GM12878 (cell line): Measurements from ENCODE around the gene IPPK.

Source experiments
- CBFB ChIP-seq: IDR thresholded peaks from 2 replicates; pipeline ENCODE4 v1.6.1; 2016; ENCODE audit warnings: antibody characterized with exemption, low read depth
- CTCF ChIP-seq, 3 experiments: IDR thresholded peaks in 2 of 3; conservative IDR thresholded peaks in 1 of 3; 2 replicates each; pipeline ENCODE4 v1.5.1; 2011; ENCODE audit warnings: low read depth in 3 of 3, low read length in 3 of 3, mild to moderate bottlenecking in 3 of 3, control low read depth in 2 of 3, moderate library complexity in 2 of 3, inconsistent platforms in 1 of 3, mixed read lengths in 1 of 3; ENCODE audit not compliant: control insufficient read depth in 2 of 3, insufficient read depth in 1 of 3; ENCODE audit errors: extremely low read depth in 1 of 3
- EP300 ChIP-seq, 2 experiments: fragments of 150-350 bp in 1 of 2; IDR thresholded peaks; 2 replicates each; pipeline ENCODE4 v1.6.1; 2011 to 2012; ENCODE audit warnings: low read depth in 2 of 2, low read length in 2 of 2, borderline replicate concordance in 1 of 2, improper control_type of control experiment in 1 of 2, inconsistent platforms in 1 of 2; ENCODE audit not compliant: control insufficient read depth in 1 of 2
- EZH2 ChIP-seq: IDR thresholded peaks from 2 replicates; pipeline ENCODE4 v1.6.1; 2012; ENCODE audit warnings: low read depth, mild to moderate bottlenecking, control low read depth, inconsistent platforms, low read length, borderline replicate concordance; ENCODE audit not compliant: control insufficient read depth
- FOS ChIP-seq: IDR thresholded peaks from 3 replicates; pipeline ENCODE4 v1.6.1; 2011; ENCODE audit warnings: borderline replicate concordance; ENCODE audit not compliant: insufficient read length; ENCODE audit errors: extremely low read depth
- HDAC6 ChIP-seq: fragments of 200-600 bp; sonication (generic); IDR thresholded peaks from one replicate; pipeline ENCODE4 v1.8.0; 2017; ENCODE audit warnings: antibody characterized with exemption; ENCODE audit not compliant: unreplicated experiment
- JUND ChIP-seq: IDR thresholded peaks from 2 replicates; pipeline ENCODE4 v1.6.1; 2012; ENCODE audit warnings: low read depth, mild to moderate bottlenecking, low read length, improper control_type of control experiment, moderate library complexity
- MAX ChIP-seq: IDR thresholded peaks from 2 replicates; pipeline ENCODE4 v1.6.1; 2012; ENCODE audit warnings: low read depth, low read length, improper control_type of control experiment
- NR2C2 ChIP-seq: IDR thresholded peaks from 2 replicates; pipeline ENCODE4 v1.6.1; 2011; ENCODE audit warnings: borderline replicate concordance, low read depth; ENCODE audit not compliant: control insufficient read depth, insufficient read length
- NR2F1 ChIP-seq: fragments of 450-650 bp; conservative IDR thresholded peaks from 2 replicates; pipeline ENCODE4 v1.6.1; 2017; ENCODE audit warnings: mild to moderate bottlenecking
- POLR2A ChIP-seq: IDR thresholded peaks from 2 replicates; pipeline ENCODE4 v1.6.1; 2011; ENCODE audit warnings: low read depth, mild to moderate bottlenecking, low read length
- TF ChIP-seq, protein P1 (sequence below): fragments of 450-650 bp; formaldehyde crosslinking; IDR thresholded peaks from 2 replicates; pipeline ENCODE4 v1.4.0; 2020; ENCODE audit warnings: mild to moderate bottlenecking, moderate library complexity

DNA sequence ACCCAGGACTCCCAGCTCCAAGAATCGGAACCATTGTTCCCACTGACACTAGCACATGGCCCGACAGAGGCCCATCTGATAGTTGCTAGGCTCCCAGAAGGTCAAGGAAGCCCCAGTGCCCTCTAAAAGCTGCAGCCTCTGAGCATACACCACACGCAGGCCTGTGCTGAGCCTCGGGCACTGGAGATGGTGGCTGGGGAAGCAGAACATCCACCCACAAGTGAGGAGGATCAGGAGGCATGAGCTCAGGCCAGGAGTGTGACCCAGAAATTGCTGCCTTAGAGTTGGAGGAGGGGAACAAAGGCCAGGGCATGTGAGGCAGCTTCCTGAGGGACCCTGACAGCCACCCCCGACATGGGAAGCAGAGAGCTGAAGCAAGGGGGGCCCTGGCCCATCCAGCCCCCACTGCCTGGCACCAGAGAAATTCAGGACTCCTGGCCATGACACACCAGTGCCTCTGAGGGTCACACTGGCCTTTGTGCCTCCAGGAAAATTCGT lies 21.4 kb downstream of the IPPK start:
- TF ChIP-seq EZH2 (no peak), HDAC6 (no peak), JUND (no peak), FOS (no peak), MAX (no peak), NR2F1 (no peak), CBFB (no peak), CTCF (IDR thresholded peaks at IDR 0.05 in 2 of 3, conservative IDR thresholded peaks at IDR 0.05 in 1 of 3; ENCODE audit: control insufficient read depth in 2 of 3, extremely low read depth in 1 of 3, insufficient read depth in 1 of 3, low read depth in 3 of 3, low read length in 3 of 3) (no peak), NR2C2 (no peak), EP300 (IDR thresholded peaks at IDR 0.05; ENCODE audit: borderline replicate concordance in 1 of 2, control insufficient read depth in 1 of 2, low read depth in 2 of 2, low read length in 2 of 2) (no peak), POLR2A (no peak)
- TF ChIP-seq, protein P1, sequence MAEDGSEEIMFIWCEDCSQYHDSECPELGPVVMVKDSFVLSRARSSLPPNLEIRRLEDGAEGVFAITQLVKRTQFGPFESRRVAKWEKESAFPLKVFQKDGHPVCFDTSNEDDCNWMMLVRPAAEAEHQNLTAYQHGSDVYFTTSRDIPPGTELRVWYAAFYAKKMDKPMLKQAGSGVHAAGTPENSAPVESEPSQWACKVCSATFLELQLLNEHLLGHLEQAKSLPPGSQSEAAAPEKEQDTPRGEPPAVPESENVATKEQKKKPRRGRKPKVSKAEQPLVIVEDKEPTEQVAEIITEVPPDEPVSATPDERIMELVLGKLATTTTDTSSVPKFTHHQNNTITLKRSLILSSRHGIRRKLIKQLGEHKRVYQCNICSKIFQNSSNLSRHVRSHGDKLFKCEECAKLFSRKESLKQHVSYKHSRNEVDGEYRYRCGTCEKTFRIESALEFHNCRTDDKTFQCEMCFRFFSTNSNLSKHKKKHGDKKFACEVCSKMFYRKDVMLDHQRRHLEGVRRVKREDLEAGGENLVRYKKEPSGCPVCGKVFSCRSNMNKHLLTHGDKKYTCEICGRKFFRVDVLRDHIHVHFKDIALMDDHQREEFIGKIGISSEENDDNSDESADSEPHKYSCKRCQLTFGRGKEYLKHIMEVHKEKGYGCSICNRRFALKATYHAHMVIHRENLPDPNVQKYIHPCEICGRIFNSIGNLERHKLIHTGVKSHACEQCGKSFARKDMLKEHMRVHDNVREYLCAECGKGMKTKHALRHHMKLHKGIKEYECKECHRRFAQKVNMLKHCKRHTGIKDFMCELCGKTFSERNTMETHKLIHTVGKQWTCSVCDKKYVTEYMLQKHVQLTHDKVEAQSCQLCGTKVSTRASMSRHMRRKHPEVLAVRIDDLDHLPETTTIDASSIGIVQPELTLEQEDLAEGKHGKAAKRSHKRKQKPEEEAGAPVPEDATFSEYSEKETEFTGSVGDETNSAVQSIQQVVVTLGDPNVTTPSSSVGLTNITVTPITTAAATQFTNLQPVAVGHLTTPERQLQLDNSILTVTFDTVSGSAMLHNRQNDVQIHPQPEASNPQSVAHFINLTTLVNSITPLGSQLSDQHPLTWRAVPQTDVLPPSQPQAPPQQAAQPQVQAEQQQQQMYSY (CRISPR knock-in tag), result no peak
